Activated B cell treated with CpG ODN at 0.5 μM for 24 hours (primary cell): ENCODE measurements around the gene CLIC4. TPM values are rescaled to one million over a fixed set of nuclear protein-coding genes. Genes with fewer than 3 reads are reported as not detected.
"Not testable (repeated sequence)": the region's sequence is repeated elsewhere in the genome, so short reads cannot be mapped to it uniquely, and the experiment has no call there.

Experiments used
- ATAC-seq: fragments of 200-7000 bp; cut with Tn5 transposase; one replicate; pipeline ENCODE4 v1.10.0; 2021; ENCODE audit warnings: low read depth, mild to moderate bottlenecking, moderate library complexity
- CTCF ChIA-PET: fragments of 350-600 bp; sonication (Branson Sonifier 250); formaldehyde crosslinking; loops from one replicate; lab custom pipeline; 2021; ENCODE audit warnings: antibody characterized with exemption; lab: Charles Lee
- POLR2A ChIA-PET: fragments of 350-600 bp; sonication (Branson Sonifier 250); formaldehyde crosslinking; loops from one replicate; lab custom pipeline; 2021; ENCODE audit warnings: antibody characterized with exemption; lab: Charles Lee
- DNase-seq: peaks from one replicate; pipeline ENCODE4 v3.0.0; 2022
- H3K27ac Mint-ChIP-seq: one replicate; pipeline ENCODE4 v1.8.0; 2020; ENCODE audit warnings: mixed read lengths
- H3K27me3 Mint-ChIP-seq: one replicate; pipeline ENCODE4 v1.8.0; 2021; ENCODE audit warnings: mixed read lengths
- H3K36me3 Mint-ChIP-seq: one replicate; pipeline ENCODE4 v1.8.0; 2021; ENCODE audit warnings: low read depth, mixed read lengths
- H3K4me1 Mint-ChIP-seq: one replicate; pipeline ENCODE4 v1.8.0; 2021; ENCODE audit warnings: mixed read lengths
- H3K4me3 Mint-ChIP-seq: one replicate; pipeline ENCODE4 v1.8.0; 2020; ENCODE audit warnings: mild to moderate bottlenecking, mixed read lengths
- H3K9me3 Mint-ChIP-seq: one replicate; pipeline ENCODE4 v1.8.0; 2020; ENCODE audit warnings: mixed read lengths
- intact Hi-C: fragments of 100-400 bp; cut with micrococcal nuclease; formaldehyde crosslinking; loops from one replicate; pipeline ENCODE4 v1.15.1; 2024
- total RNA-seq: library from RNA; stranded (reverse); gene quantifications from 2 replicates; pipeline ENCODE4 v1.2.3, GENCODE V29; 2022
- TF ChIP-seq, protein P1 (sequence below): fragments of 200-600 bp; IDR thresholded peaks from one replicate; pipeline ENCODE4 v1.8.0; 2022; ENCODE audit warnings: antibody characterized with exemption, mild to moderate bottlenecking

CLIC4 gene
- total RNA-seq, 1 donor from 2014 or later, result 99.8 TPM

DNA sequence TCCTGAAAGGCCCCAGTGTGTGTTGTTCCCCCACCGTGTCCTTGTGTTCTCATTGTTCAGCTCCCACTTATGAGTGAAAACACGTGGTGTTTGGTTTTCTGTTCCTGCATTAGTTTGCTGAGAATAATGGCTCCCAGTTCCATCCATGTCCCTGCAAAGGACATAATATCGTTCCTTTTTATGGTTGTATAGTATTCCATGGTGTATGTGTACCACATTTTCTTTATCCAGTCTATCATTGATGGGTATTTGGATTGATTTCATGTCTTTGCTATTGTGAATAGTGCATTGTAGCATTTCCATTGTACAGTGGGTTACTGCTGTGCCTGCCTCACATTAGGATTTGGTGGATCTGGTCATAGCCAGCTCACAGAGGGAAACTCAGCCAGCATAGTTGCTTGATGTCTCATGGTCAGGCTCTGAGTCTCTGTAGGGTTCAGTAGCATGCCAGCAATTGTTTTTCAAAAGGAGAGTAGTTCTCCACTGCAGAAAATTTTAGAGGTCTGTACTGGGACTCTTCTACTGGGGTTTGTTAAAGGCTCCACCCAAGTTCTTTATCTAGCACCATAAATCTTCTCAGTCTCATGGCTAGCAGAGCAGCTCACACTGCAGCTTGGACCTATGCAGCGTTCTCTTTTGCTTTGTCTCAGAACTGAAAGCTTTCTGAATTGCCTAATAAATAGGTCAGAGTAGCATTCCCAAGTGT lies 143.9 kb downstream of the CLIC4 start:
- TF ChIP-seq, protein P1, sequence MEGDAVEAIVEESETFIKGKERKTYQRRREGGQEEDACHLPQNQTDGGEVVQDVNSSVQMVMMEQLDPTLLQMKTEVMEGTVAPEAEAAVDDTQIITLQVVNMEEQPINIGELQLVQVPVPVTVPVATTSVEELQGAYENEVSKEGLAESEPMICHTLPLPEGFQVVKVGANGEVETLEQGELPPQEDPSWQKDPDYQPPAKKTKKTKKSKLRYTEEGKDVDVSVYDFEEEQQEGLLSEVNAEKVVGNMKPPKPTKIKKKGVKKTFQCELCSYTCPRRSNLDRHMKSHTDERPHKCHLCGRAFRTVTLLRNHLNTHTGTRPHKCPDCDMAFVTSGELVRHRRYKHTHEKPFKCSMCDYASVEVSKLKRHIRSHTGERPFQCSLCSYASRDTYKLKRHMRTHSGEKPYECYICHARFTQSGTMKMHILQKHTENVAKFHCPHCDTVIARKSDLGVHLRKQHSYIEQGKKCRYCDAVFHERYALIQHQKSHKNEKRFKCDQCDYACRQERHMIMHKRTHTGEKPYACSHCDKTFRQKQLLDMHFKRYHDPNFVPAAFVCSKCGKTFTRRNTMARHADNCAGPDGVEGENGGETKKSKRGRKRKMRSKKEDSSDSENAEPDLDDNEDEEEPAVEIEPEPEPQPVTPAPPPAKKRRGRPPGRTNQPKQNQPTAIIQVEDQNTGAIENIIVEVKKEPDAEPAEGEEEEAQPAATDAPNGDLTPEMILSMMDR, result no peak
- Mint-ChIP-seq H3K27ac (no peak overlapping the region), H3K27me3 (peaks cover 5% of the 10 kb centered on the region), H3K9me3 (peaks cover 12% of the 10 kb centered on the region), H3K4me3 (no peak overlapping the region), H3K36me3 (peaks cover 10% of the 10 kb centered on the region), H3K4me1 (peaks cover 4% of the 10 kb centered on the region)
- ChIA-PET POLR2A (interaction anchor here (0.6 kb wide), 1 partner anchor 303 kb away, joined by 8 read pairs; no protein-coding TSS in a partner anchor), CTCF (no interaction called here)
- DNase-seq (no peak), ATAC-seq (no peak)
- intact Hi-C loops, result no loop called here

DNA sequence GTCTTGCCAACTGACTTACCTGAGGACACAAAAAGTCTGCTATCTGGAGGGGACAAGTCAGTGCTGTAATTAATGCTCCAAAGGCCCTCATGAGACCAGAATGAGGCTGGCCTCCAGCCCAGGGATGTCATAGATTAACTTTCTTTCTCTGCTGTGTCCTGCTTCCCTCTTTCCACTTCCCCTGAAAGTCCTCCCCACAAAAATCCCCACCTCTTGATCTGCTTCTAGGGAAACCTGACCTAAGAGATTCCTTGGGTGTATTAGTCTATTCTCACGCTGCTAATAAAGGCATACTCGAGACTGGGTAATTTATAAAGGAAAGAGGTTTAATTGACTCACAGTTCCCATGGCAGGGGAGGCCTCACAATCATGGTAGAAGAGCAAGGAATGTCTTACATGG lies 145.6 kb downstream of the CLIC4 start:
- TF ChIP-seq, protein P1, result no peak
- ChIA-PET POLR2A (no interaction called here), CTCF (no interaction called here)
- ATAC-seq (no peak), DNase-seq (no peak)
- H3K9me3 Mint-ChIP-seq, result peaks cover 6% of the 10 kb centered on the region
- H3K27me3 Mint-ChIP-seq, result peaks cover 2% of the 10 kb centered on the region
- H3K4me3 Mint-ChIP-seq, result no peak overlapping the region
- no peak overlapping the region for H3K27ac Mint-ChIP-seq
- H3K36me3 Mint-ChIP-seq, result peaks cover 8% of the 10 kb centered on the region
- peaks cover 7% of the 10 kb centered on the region for H3K4me1 Mint-ChIP-seq
- intact Hi-C loops, result no loop called here

DNA sequence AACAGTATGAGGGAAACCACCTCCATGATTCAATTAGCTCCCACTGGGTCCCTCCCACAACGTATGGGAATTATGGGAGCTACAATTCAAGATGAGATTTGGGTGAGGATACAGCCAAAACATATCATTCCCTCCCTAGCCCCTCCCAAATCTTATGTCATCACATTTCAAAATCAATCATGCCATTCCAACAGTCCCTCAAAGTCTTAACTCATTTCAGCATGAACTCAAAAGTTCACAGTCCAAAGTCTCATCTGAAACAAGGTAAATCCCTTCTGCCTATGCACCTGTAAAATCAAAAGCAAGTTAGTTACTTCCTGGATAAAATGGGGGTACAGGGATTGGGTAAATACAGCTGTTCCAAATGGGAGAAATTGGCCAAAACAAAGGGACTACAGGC lies 146.1 kb downstream of the CLIC4 start:
- H3K4me1 Mint-ChIP-seq, H3K36me3 Mint-ChIP-seq, H3K9me3 Mint-ChIP-seq, ATAC-seq, intact Hi-C loops, H3K27me3 Mint-ChIP-seq, CTCF ChIA-PET, DNase-seq, H3K4me3 Mint-ChIP-seq, H3K27ac Mint-ChIP-seq, POLR2A ChIA-PET: not testable (repeated sequence)

DNA sequence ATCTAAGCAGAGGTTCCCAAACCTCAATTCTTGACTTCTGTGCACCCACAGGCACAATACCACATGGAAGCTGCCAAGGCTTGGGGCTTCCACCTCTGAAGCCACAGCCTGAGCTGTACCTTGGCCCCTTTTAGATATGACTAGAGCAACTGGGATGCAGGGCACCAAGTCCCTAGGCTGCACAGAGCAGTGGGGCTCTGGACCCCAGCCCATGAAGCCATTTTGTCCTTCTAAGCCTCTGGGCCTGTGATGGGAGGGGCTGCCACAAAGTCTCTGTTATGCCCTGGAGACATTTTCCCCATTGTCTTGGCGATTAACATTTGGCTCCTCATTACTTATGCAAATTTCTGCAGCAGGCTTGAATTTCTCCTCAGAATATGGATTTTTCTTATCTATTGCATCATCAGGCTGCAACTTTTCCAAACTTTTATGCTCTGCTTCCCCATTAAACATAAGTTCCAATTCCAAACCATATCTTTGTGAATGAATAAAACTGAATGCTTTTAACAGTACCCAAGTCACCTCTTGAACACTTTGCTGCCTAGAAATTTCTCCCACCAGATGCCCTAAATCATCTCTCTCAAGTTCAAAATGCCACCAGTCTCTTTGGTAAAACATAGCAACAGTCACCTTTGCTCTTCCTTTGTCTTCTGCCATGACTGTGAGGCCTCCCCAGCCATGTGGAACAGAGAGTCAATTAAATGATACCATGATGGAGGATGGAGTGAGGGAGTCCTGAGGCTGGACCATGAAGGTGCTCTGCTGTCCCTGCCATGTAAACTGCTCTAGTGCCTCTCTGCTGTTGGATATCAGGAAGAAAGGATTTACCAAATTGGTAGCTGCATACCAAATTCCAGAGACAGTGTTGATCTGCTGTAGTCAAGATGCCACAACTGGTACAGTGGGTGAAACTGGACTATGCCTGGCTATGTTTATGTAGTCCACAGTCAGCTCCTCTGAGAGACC lies 147.2 kb downstream of the CLIC4 start:
- Mint-ChIP-seq H3K36me3 (peaks cover 8% of the 10 kb centered on the region), H3K27ac (no peak overlapping the region), H3K27me3 (no peaks in the 10 kb centered on the region), H3K4me1 (peaks cover 7% of the 10 kb centered on the region), H3K9me3 (peaks cover 6% of the 10 kb centered on the region), H3K4me3 (no peak overlapping the region)
- POLR2A ChIA-PET, result no interaction called here
- intact Hi-C loops, result no loop called here
- ATAC-seq, result no peak
- CTCF ChIA-PET, result no interaction called here
- TF ChIP-seq, protein P1, result no peak
- DNase-seq, result no peak

DNA sequence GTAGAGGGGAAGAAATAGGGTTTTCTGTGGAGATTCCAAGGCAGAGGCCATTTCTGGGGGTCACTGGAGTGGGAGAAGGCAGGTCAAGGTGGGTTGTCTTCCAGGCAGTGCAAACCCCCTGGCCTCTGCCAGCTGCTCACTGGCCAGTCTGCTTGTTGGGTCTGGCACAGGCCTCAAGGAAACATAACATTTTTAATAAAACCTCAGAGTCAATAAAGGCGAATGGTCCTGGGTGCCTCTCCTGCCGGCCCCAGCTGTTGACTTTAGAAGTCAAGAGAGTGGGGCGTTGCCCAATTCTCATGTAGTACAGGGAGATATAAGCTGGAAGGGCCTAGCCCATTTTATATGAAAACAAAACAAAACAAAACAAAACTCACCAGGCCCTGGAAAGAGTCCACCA lies 148.2 kb downstream of the CLIC4 start:
- ChIA-PET CTCF (no interaction called here), POLR2A (interaction anchor here (0.6 kb wide), 1 partner anchor 1770 kb away, joined by 4 read pairs; no protein-coding TSS in a partner anchor)
- intact Hi-C loops, result no loop called here
- H3K4me3 Mint-ChIP-seq, result no peak overlapping the region
- TF ChIP-seq, protein P1, result no peak
- no peak for DNase-seq
- ATAC-seq, result no peak
- peaks cover 12% of the 10 kb centered on the region for H3K4me1 Mint-ChIP-seq
- peaks cover 6% of the 10 kb centered on the region for H3K9me3 Mint-ChIP-seq
- peaks cover 11% of the 10 kb centered on the region for H3K36me3 Mint-ChIP-seq
- no peaks in the 10 kb centered on the region for H3K27me3 Mint-ChIP-seq
- no peak overlapping the region for H3K27ac Mint-ChIP-seq

Other genes starting within 250 kb of the CLIC4 start
- gene RCAN3, start 242.6 kb upstream of the CLIC4 start, total RNA-seq, result 22.8 and 23.6 TPM in 2 replicates
- gene NCMAP, start 189.4 kb upstream of the CLIC4 start, total RNA-seq, result not detected in 2 replicates
- gene SRRM1, start 102.1 kb upstream of the CLIC4 start, total RNA-seq, result 214 and 220 TPM in 2 replicates
- gene RUNX3, start 184.8 kb downstream of the CLIC4 start, total RNA-seq, result 141 and 153 TPM in 2 replicates